GM12874 (cell line): ENCODE data around the gene MYO3B.

Experiments
- TF ChIP-seq, protein P1 (sequence below): IDR thresholded peaks from 2 replicates; pipeline ENCODE4 v1.5.1; 2011; ENCODE audit warnings: low read depth, mild to moderate bottlenecking, control low read depth, low read length, moderate library complexity; ENCODE audit not compliant: insufficient read depth

MYO3B gene

DNA sequence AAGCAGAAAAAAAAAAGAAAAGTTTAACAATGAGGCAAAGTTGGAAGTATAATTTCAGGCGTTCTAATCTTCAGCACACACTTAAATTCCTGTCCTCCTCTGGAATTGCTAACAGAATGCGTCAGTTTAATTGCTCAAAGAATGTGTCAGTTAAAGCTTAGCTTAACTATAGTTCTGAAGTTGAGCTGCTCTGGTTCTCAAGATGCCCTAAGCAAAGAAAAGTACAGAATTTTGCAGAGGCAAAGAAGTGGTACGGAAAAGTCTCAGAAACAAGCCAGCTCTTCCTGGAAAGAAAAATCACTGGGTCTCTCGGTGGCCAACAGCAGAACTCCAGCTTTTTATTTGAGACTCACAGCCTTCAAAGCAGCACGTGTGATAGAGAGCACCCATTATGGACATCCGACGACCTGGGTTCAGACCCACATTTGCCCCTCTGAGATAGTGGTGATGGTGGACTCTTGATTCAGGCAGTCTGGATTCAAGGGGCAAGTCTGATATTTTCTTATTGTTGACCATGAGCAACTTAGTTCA is 22.2 kb upstream of the MYO3B start:
- TF ChIP-seq, protein P1, sequence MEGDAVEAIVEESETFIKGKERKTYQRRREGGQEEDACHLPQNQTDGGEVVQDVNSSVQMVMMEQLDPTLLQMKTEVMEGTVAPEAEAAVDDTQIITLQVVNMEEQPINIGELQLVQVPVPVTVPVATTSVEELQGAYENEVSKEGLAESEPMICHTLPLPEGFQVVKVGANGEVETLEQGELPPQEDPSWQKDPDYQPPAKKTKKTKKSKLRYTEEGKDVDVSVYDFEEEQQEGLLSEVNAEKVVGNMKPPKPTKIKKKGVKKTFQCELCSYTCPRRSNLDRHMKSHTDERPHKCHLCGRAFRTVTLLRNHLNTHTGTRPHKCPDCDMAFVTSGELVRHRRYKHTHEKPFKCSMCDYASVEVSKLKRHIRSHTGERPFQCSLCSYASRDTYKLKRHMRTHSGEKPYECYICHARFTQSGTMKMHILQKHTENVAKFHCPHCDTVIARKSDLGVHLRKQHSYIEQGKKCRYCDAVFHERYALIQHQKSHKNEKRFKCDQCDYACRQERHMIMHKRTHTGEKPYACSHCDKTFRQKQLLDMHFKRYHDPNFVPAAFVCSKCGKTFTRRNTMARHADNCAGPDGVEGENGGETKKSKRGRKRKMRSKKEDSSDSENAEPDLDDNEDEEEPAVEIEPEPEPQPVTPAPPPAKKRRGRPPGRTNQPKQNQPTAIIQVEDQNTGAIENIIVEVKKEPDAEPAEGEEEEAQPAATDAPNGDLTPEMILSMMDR: no peak

DNA sequence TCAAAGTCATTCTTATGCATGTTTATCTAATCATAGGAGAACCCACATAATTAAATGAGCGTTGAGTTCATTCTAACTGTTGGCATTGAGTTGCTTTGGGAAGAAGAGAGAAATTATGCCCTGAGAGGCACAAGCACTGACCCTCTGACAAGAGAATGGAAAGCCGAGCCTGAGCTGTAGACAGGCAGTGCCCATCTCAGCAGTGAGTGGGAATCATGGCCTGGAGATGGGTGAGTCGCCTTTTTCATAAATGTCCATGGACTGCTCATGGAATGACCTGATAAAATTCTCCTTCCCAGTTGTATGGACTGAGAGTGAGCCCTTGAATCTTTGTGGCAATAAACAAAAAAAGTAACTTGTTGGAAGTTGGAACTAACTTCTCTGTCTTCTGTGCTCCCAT is 21.4 kb upstream of the MYO3B start:
- TF ChIP-seq, protein P1: no peak

DNA sequence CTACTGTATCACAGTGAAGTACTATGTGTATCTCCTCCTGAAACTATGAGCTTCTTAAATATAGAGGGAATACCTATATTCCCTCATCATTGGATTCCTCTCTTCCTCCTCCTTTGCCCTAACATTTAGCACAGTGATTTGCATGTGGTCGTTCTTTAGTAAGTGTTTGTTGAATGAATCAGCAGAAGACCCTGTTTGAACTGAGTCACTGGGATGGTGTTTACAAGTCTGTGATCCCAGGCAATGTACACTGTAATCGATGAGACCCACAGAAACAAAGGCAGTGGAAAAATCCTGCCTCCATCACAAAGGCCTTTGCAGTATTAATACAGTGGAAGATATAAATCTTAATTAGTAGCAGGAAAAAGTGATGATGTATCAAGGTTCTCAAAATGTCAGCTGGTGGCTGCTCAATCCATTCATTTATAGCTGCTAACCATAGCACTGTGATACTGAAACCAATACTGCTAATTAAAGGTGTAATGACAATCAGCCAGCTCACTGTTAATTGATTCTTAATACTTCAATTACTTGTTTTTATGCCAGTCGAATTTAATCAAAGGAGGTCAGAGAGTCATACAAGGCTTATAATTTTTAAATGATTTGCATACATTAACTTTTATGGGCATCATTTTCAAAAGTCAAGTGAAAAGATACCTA is 20.8 kb upstream of the MYO3B start:
- TF ChIP-seq, protein P1: no peak

DNA sequence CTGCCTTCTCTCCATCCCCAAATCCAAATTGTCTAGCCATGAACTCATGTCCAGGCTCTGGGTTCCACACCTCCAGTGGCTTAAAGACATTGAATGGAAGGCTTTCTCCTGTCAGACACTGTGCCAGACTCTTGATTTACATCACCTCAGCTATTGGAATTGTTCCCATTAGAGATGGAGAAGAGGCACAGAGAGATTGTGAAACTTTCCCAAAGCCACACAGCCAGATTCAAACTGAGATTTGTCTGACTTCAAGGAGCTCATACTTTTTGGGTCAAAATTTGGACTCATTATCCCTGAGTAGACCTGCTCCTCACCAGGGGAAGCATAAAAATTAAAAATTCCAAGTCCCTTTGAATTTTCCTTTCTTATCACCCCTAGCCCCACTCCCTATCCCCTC is 18.9 kb upstream of the MYO3B start:
- TF ChIP-seq, protein P1: no peak

GRCh38 chr2:170161516-170162270 is 16.3 kb upstream of the MYO3B start:
- TF ChIP-seq, protein P1: no peak

DNA sequence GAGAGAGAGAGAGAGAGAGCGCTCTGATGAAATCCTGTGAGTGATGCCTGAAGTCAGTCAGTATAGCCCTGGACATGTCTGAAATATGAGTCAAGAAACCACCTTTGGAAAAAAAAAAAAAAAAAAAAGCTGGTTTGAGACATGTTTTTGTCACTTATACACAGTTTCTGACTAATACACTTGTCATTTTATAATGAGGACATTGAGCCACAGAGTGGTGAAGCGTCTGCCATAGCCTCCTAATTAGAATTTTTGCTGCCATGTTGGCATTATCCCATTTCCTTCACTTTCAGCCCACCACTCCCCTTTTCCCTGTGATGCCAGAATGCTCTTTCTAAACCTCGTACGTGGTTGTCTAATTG is 15.7 kb upstream of the MYO3B start:
- TF ChIP-seq, protein P1: no peak

- TF ChIP-seq, protein P1: no peak
These were observed 14.4 kb upstream of the MYO3B start for GRCh38 chr2:170163411-170164065.
